ENCODE measurements around the gene LIPG.

DNA sequence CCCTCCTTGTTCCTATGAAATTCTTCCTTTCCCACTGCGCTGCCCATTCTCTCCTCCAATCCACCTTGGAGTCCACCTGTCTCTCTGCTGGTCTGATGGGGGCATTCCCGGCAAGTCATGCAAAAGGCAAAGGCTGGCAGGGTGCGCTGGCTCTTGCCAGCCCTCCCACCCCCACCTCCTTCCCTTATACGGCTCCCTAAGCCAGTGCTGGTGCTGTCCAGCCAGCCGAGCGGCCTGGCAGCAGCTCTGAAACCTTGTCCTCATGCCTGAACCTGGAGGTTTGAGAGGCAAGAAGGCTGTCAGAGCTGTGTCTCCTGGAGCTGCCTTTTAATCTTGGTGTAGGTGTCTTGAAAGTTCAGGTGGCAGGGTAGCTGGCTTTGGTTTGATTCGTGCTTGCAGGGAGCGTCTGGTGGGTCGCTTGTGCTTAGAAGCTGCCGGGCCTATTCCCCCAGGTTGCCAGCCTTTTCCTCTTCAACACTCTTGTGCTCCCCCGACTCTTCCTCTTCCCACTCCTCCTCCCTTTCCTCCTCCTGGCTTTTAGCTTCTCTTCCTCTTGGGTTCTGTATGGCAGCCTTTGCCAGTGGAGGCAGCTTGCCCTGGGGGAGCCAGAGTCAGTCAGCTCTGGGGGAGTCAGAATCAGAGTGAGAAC lies 748 bp downstream of the LIPG start:
- TF ChIP-seq AFF4 (CRISPR knock-in tag; IDR thresholded peaks at IDR 0.05) (no peak), POLR2A (conservative IDR thresholded peaks at IDR 0.05) (no peak), MGA (IDR thresholded peaks at IDR 0.05) (no peak), MAFG (tag; conservative IDR thresholded peaks at IDR 0.05) (no peak), NCOA2 (IDR thresholded peaks at IDR 0.05; ENCODE audit: partially characterized antibody in 2 of 2) (no peak), CTCF (IDR thresholded peaks at IDR 0.05 in 2 of 3, conservative IDR thresholded peaks at IDR 0.05 in 1 of 3; ENCODE audit: insufficient read depth in 2 of 3, low read depth in 1 of 3, low read length in 3 of 3) (no peak), ZFX (CRISPR knock-in tag; IDR thresholded peaks at IDR 0.05) (no peak), RFX7 (CRISPR knock-in tag; IDR thresholded peaks at IDR 0.05) (no peak), USF1 (CRISPR knock-in tag; IDR thresholded peaks at IDR 0.05) (no peak), PHF20 (IDR thresholded peaks at IDR 0.05; ENCODE audit: partially characterized antibody) (no peak), ZNF224 (CRISPR knock-in tag; IDR thresholded peaks at IDR 0.05) (no peak)

Data from K562 (cell line).